ENCODE results near the gene MACROD2.

DNA sequence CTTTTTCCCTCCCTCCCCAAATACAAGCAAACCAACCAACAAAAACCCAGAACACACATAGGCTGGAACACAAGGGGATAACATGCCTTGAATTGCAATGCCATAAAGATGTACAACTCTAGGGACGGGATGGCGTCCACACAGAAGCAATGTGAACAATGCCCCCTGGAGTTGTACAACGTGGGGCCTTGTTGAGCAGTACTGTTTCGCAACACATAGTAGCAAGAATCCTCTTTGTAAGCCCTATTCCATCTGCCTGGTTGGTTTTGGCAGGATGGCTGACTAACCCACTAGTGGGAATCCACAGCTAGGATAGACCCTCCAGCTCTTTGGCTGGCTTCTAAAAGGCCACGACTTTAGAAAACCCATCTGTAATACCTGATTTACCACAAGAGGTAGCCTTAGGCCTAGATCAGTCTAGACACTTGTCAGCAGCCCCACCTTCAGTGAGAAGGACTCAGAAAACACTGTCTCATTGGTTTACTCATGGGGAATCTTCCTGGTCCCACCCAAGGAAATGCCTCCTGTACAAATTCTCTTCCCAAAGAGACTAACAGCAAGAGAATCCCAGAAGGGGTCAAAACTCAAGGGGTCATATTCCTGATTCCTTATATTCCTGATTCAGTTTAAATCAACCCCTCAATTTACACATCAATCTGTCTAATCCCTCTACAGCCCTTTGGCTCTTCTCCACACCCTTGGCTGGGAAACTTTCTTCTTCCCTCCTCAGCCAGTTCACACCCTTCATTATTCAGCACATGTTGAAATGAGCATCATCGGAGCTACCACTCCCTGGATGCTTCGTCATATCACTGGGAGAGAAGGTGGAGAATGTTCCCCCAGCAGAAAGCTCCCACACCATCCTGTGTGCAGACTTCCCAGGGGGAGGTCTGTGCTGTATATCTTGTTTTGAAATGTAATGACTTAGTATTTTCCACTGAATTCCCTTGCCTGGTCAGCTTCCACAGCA is 964.5 kb downstream of the MACROD2 start:
- TF ChIP-seq, protein P1, sequence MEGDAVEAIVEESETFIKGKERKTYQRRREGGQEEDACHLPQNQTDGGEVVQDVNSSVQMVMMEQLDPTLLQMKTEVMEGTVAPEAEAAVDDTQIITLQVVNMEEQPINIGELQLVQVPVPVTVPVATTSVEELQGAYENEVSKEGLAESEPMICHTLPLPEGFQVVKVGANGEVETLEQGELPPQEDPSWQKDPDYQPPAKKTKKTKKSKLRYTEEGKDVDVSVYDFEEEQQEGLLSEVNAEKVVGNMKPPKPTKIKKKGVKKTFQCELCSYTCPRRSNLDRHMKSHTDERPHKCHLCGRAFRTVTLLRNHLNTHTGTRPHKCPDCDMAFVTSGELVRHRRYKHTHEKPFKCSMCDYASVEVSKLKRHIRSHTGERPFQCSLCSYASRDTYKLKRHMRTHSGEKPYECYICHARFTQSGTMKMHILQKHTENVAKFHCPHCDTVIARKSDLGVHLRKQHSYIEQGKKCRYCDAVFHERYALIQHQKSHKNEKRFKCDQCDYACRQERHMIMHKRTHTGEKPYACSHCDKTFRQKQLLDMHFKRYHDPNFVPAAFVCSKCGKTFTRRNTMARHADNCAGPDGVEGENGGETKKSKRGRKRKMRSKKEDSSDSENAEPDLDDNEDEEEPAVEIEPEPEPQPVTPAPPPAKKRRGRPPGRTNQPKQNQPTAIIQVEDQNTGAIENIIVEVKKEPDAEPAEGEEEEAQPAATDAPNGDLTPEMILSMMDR (conservative IDR thresholded peaks at IDR 0.05; ENCODE audit: low read depth in 2 of 2) = no peak
- TF ChIP-seq POLR2AphosphoS5 (IDR thresholded peaks at IDR 0.05; ENCODE audit: low read depth) = no peak

Measured in GM23338 (cell line).